ENCODE results near the gene RRP1B.

RRP1B gene

DNA sequence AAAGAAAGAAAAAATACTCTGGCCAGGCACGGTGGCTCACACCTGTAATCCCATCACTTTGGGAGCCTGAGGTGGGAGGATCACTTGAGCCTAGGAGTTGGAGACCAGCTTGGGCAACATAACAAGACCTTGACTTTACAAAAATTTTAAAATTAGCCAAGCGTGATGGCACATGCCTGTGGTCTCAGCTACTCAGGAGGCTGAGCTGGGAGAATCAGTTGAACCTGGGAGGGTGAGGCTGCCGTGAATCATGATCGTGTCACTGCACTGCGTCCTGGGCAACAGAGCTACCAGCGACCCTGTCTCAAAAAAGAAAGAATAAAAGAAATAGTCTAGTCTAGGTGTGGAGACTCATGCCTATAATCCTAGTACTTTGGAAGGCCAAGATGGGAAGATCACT, 22.3 kb downstream of the RRP1B start:
- Histone ChIP-seq H4K20me1 (ENCODE audit: insufficient read depth, low read length) (peaks cover 8% of the 10 kb centered on the region), H3K79me2 (ENCODE audit: insufficient read depth, low read length) (peaks cover 14% of the 10 kb centered on the region; the same call in 1 of the 2 replicates), H3K4me3 (ENCODE audit: low read depth in 1 of 2, low read length in 2 of 2) (no peak overlapping the region), H3K27me3 (ENCODE audit: insufficient read depth, low read length, poor library complexity) (no peaks in the 10 kb centered on the region), H3K4me1 (ENCODE audit: insufficient read depth, low read length) (no peaks in the 10 kb centered on the region), H3K9ac (ENCODE audit: low read depth, low read length) (no peak overlapping the region), H3K27ac (ENCODE audit: low read length) (no peak overlapping the region), H3K36me3 (ENCODE audit: insufficient read depth, low read length) (peaks cover 90% of the 10 kb centered on the region), H2AFZ (ENCODE audit: low read depth, low read length) (no peak overlapping the region), H3K9me3 (ENCODE audit: insufficient read depth, low read length, severe bottlenecking) (no peaks in the 10 kb centered on the region), H3K4me2 (ENCODE audit: insufficient read depth, low read length) (no peak overlapping the region)
- DNase-seq (no peak), ATAC-seq (ENCODE audit: insufficient read depth, low read depth) (no peak)
- TF ChIP-seq, protein P1, sequence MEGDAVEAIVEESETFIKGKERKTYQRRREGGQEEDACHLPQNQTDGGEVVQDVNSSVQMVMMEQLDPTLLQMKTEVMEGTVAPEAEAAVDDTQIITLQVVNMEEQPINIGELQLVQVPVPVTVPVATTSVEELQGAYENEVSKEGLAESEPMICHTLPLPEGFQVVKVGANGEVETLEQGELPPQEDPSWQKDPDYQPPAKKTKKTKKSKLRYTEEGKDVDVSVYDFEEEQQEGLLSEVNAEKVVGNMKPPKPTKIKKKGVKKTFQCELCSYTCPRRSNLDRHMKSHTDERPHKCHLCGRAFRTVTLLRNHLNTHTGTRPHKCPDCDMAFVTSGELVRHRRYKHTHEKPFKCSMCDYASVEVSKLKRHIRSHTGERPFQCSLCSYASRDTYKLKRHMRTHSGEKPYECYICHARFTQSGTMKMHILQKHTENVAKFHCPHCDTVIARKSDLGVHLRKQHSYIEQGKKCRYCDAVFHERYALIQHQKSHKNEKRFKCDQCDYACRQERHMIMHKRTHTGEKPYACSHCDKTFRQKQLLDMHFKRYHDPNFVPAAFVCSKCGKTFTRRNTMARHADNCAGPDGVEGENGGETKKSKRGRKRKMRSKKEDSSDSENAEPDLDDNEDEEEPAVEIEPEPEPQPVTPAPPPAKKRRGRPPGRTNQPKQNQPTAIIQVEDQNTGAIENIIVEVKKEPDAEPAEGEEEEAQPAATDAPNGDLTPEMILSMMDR (IDR thresholded peaks at IDR 0.05; ENCODE audit: borderline replicate concordance, extremely low read depth, low read length, poor library complexity, severe bottlenecking) = no peak
- no peak for TF ChIP-seq EZH2 (IDR thresholded peaks at IDR 0.05; ENCODE audit: borderline replicate concordance, low read depth, low read length, severe bottlenecking)

- H3K27me3 ChIP-seq (ENCODE audit: insufficient read depth, low read length, poor library complexity) = no peaks in the 10 kb centered on the region
- H3K4me1 ChIP-seq (ENCODE audit: insufficient read depth, low read length) = no peaks in the 10 kb centered on the region
- no peak for TF ChIP-seq EZH2 (IDR thresholded peaks at IDR 0.05; ENCODE audit: borderline replicate concordance, low read depth, low read length, severe bottlenecking)
- TF ChIP-seq, protein P1 (IDR thresholded peaks at IDR 0.05; ENCODE audit: borderline replicate concordance, extremely low read depth, low read length, poor library complexity, severe bottlenecking) = no peak
- DNase-seq (no peak), ATAC-seq (ENCODE audit: insufficient read depth, low read depth) (no peak)
- peaks cover 8% of the 10 kb centered on the region for H4K20me1 ChIP-seq (ENCODE audit: insufficient read depth, low read length)
- H3K4me2 ChIP-seq (ENCODE audit: insufficient read depth, low read length) = no peak overlapping the region
- peaks cover 8% of the 10 kb centered on the region; the same call in 1 of the 2 replicates for H3K79me2 ChIP-seq (ENCODE audit: insufficient read depth, low read length)
- no peak overlapping the region for H3K4me3 ChIP-seq (ENCODE audit: low read depth in 1 of 2, low read length in 2 of 2)
- no peak overlapping the region for H3K9ac ChIP-seq (ENCODE audit: low read depth, low read length)
- peaks cover 92% of the 10 kb centered on the region for H3K36me3 ChIP-seq (ENCODE audit: insufficient read depth, low read length)
- H3K9me3 ChIP-seq (ENCODE audit: insufficient read depth, low read length, severe bottlenecking) = no peaks in the 10 kb centered on the region
- H3K27ac ChIP-seq (ENCODE audit: low read length) = no peak overlapping the region
- no peak overlapping the region for H2AFZ ChIP-seq (ENCODE audit: low read depth, low read length)
Measured at GRCh38 chr21:43684424-43684823, 25.1 kb downstream of the RRP1B start.

DNA sequence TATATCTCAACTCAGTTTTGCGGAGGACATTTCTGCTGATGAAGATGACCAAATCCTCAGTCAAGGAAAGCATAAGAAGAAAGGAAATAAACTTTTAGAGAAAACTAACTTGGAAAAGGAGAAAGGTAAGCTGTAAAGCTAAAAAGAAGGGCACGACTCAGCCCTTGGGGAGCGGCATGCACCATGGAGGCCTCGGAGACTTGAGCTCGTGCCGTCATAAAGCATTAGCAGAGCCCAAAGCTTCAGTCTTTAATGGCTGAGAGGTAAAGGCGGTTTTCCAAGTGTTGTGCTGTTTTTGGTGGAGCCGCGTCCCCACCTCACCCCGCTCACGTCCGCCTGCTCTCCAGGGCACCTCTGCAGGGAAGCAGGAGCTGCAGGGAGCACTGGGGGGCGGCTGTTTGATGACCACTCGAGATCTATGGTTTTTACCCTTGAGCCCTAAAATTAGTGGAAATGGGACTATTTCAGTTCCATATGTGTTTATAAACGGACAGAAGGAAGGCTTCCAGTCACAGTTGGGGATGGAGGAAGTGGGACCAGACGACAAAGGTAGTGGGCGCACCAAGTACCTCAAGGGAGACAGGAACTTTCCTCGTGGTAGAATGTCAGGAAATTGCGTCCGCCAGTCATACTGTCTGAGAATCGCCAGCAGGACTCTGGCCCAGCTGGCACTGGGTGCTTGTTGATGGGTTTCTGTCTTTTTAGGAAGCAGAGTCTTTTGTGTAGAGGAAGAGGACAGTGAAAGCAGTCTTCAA, 27.6 kb downstream of the RRP1B start:
- TF ChIP-seq, protein P1 (IDR thresholded peaks at IDR 0.05; ENCODE audit: borderline replicate concordance, extremely low read depth, low read length, poor library complexity, severe bottlenecking) = no peak
- TF ChIP-seq EZH2 (IDR thresholded peaks at IDR 0.05; ENCODE audit: borderline replicate concordance, low read depth, low read length, severe bottlenecking) = no peak
- H2AFZ ChIP-seq (ENCODE audit: low read depth, low read length) = no peak overlapping the region
- no peaks in the 10 kb centered on the region for H3K27me3 ChIP-seq (ENCODE audit: insufficient read depth, low read length, poor library complexity)
- H3K9me3 ChIP-seq (ENCODE audit: insufficient read depth, low read length, severe bottlenecking) = no peaks in the 10 kb centered on the region
- DNase-seq (no peak), ATAC-seq (ENCODE audit: insufficient read depth, low read depth) (no peak)
- H3K4me2 ChIP-seq (ENCODE audit: insufficient read depth, low read length) = no peak overlapping the region
- H3K9ac ChIP-seq (ENCODE audit: low read depth, low read length) = no peak overlapping the region
- peaks cover 8% of the 10 kb centered on the region for H4K20me1 ChIP-seq (ENCODE audit: insufficient read depth, low read length)
- H3K27ac ChIP-seq (ENCODE audit: low read length) = no peak overlapping the region
- H3K4me3 ChIP-seq (ENCODE audit: low read depth in 1 of 2, low read length in 2 of 2) = no peak overlapping the region
- H3K36me3 ChIP-seq (ENCODE audit: insufficient read depth, low read length) = peaks cover 95% of the 10 kb centered on the region
- H3K79me2 ChIP-seq (ENCODE audit: insufficient read depth, low read length) = no peaks in the 10 kb centered on the region
- H3K4me1 ChIP-seq (ENCODE audit: insufficient read depth, low read length) = no peaks in the 10 kb centered on the region
